ENCODE results near the gene CAND2.
A peak's percentile ranks its signal among the peaks of the same experiment; 100 is the strongest.
"Not testable (repeated sequence)": the region's sequence is repeated elsewhere in the genome, so short reads cannot be mapped to it uniquely, and the experiment has no call there.

Gene CAND2

GRCh38 chr3:12866836-12867235 lies 70.4 kb downstream of the CAND2 start:
- no peak for DNase-seq

- peak; percentile 85 for DNase-seq
These were observed 71.9 kb downstream of the CAND2 start for GRCh38 chr3:12868039-12869034.

GRCh38 chr3:12869035-12869621 lies 72.6 kb downstream of the CAND2 start:
- peak; percentile 75 for DNase-seq

DNA sequence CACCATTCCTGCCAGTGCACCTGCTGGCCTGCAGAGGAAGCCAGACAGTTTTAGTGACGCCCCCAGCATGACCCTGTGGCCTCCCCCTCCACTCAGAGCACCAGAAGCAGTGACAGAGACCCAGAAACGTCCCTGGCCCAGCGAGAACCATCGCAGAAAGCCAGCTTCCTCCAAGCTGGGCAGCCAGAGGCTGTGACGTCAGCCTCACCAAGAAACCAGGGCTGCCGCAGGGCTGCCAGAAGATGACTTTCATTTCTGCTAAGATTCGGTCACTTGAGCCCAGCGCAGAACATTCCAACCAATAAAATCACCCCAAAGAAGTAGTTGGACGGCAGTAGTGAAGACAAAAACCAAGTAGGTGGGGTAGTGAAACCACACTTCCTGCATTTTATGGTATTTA lies 74.5 kb downstream of the CAND2 start:
- DNase-seq: no peak

- no peak for DNase-seq
These were observed 75.0 kb downstream of the CAND2 start for GRCh38 chr3:12871404-12871983.

DNA sequence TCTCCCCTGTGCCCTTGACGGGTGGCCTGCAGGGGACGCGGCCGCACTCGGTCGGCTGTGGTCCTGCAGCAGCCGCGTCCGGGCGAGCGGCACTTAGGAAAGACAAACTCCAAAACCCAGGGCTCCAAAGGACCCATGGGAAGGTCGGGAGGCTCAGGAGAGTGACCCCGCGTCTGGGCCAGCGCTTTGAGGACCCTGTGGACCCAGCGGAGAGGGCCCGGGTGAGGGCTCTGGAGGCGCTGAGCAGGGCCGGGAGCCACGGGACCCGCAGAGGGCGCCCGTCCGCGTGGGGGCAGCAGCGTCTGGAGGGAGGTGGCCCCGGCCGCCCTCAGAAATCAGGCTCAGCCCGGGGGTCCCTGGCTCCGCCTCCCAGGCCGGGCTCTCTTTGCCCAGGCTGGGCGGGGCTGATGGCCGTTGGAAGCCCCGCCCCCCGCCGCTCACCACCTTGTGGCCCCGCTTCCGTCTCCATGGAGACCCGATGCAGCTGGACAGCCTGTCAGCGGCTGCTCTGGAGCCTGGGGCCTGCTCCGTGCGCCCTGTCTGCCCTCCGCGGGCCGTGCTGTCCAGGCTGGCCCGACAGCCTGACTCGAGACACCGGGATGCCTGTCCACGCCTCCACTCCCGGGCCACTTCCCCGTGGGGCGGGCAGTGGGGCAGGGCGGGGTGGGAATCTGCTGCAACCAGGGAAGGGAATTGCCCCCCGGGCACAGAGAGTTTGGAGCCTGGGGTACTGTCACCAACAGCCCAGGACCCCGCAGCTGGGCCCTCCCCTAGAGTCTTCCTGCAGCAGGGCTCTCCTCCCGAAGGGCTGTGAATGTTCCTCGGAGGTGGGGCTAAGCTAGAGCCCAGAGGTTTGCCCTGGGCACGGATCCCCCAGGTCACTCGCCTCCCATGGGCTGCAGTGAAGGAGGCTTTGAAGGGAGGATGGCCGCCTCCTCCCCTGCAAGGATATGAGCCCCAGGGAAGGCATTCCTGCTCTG lies 79.7 kb downstream of the CAND2 start:
- DNase-seq: no peak

DNA sequence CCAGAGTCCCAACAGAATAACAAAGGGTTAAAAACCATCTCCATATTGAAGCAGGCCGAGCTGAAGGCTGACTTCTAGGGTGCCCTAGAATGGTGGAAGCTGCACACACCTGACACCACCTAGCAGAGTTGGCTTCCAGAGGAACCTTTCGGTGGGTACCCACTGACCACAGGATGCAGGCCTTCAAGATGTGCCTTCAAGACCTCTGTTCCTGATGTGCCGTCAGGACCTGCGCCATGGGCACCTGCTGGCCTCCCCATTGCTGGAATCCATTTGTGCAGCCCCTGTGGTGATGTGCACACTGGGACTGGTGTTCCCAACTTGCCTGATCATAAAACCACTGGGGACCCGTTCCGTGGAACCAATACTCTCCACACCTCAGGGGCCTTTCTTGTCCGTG lies 80.6 kb downstream of the CAND2 start:
- no peak for DNase-seq

DNA sequence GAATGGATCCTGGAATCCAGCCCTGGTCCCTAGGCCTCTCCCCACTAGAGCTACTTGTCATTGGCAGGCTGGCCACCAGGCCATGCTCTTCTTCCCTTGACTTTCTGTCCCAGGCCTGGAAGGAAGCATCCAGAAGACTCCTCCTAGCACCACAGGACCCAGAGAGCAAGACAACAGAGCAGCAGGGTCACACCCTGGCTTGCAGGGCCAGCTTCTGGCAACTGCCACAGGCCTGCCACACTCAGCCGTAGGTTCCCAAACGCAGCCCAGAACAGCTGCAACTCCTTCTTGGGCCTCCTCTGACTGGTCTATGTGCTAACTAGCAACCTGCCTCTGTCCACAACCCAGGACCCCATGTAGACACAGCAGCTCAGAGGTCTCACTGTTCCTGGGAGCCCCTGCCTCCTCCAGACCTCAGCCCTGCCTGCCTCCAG lies 81.7 kb downstream of the CAND2 start:
- no peak for DNase-seq

DNA sequence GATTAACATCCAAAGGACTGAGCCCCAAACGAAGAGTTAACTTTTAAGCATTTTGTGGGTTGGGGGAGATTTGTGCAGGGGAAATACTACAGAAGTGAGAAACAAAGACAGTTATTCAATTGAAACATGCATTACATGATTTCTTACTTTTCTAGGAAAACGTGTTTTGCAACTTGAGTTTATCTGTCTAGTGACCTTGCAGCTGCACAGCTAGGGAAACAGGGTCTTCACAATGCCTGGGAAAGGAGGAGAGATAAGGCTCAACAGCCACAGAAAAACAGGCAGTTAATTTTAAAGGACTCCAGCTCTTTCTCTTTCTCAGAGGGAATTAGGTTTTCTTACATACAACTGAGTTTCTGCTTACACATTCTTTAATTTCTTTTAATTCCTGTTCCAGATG lies 82.3 kb downstream of the CAND2 start:
- not testable (repeated sequence) for DNase-seq

DNA sequence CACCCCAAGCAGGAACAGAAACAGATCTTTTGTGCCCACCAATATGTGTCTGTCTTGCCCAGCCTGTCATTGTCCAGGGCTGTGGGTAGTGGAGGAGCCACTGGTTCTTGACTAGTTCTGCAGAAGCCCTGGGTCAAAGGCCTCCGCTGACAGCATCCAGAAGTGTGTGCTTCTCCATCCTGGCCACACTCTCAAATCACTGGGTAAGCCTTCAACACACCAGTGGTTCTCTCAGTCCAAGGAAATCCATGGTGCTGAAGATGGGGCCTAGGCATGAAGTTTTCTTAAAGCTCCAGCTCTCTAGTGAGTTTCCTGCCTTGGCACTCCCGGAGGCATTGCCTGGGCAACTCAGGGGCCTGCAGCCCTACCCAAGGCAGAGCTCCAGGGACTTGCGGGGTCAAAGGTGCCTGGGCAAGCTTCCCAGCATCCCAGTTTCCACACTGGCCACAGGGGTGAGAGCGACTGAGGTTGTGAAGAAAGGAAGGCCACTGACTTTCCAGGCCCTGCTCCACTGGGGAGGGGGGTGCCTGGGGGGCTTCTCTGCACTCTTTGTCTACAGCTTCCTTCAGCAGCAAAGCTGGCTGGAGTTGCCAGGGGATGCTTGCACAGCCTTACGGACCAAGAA lies 82.8 kb downstream of the CAND2 start:
- DNase-seq: no peak

DNA sequence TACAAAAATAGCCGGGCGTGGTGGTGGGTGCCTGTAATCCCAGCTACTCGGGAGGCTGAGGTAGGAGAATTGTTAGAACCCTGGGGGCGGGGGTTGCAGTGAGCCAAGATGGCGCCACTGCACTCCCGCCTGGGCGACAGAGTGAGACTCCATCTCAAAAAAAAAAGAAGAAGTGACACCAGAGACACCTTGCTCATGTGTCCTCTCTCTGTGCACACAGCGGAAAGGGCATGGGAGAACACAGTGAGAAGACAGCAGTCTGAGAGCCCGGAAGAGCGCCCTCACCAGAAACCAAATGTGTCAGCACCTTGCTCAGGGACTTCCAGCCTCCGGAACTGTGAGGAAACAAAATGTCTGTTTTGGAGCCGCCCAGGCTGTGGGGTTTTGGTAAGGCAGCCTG lies 85.4 kb downstream of the CAND2 start:
- not testable (repeated sequence) for DNase-seq

DNA sequence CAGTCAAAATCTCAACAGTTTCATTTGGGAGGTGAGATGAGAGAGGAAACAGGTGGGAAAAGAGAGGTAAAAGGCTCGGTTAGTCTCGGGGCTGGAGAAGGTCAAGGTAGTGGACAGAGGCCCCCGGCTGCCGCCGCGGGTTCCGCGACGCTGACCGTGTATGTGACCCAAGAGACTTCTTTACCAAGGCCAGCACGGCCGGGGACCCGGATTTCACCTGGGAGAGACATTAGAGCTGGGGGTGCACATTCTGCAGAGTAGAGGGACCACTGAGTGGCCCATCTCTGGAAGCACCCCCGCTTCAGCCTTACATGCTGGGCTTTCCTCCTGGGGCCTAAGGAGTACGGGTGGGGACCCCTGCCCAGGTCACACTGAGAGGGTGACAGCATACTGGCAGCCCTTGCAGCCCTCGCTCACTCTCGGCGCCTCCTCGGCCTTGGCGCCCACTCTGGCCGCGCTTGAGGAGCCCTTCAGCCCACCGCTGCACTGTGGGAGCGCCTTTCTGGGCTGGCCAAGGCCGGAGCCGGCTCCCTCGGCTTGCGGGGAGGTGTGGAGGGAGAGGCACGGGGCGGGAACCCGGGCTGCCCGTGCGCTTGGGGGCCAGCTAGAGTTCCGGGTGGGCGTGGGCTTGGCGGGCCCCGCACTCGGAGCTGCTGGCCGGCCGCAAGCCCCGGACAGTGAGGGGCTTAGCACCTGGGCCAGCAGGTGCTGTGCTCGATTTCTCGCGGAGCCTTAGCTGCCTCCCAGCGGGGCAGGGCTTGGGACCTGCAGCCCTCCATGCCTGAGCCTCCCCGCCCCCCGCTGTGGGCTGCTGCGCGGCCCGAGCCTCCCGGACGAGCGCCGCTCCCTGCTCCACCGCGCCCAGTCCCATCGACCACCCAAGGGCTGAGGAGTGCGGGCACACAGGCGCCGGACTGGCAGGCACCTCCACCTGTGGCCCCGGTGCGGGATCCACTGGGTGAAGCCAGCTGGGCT lies 86.1 kb downstream of the CAND2 start:
- no peak for DNase-seq

DNA sequence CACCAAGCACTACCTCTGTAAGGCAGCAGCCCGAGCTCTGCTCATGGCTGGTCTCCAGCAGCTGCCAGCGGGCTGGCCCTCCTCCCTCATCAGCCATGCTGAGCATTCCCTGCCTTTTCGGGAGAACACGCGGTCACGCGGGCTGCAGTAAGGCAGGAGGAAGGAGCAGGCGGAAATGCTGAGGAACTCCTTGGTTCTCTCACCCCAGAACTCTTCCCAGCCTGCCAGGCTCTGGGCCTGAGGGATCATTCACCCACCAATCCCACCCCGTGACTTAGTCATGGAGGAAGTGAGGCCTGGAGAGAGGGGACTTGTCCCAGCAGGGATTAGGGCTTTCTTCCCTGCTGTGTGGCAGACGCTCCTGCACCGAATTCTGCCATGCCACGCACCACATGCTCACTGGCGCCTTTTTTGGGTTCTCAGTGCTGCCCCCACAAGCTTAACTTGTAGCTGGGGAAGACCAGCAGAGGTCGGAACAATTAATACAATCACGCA lies 87.8 kb downstream of the CAND2 start:
- no peak for DNase-seq
